T-helper 9 cell (primary cell): ENCODE measurements around the gene RNF227.
"Not testable (repeated sequence)": the region's sequence is repeated elsewhere in the genome, so short reads cannot be mapped to it uniquely, and the experiment has no call there.

Source experiments
- DNase-seq: peaks from one replicate; pipeline ENCODE4 v3.0.0-alpha.2; 2020
- total RNA-seq, 2 donors: gene quantifications; one replicate each; lab custom pipeline; 2026; lab: John Stamatoyannopoulos, UW

Gene RNF227
- total RNA-seq = 2.9 to 6.1 reads per million in 2 donors

DNA sequence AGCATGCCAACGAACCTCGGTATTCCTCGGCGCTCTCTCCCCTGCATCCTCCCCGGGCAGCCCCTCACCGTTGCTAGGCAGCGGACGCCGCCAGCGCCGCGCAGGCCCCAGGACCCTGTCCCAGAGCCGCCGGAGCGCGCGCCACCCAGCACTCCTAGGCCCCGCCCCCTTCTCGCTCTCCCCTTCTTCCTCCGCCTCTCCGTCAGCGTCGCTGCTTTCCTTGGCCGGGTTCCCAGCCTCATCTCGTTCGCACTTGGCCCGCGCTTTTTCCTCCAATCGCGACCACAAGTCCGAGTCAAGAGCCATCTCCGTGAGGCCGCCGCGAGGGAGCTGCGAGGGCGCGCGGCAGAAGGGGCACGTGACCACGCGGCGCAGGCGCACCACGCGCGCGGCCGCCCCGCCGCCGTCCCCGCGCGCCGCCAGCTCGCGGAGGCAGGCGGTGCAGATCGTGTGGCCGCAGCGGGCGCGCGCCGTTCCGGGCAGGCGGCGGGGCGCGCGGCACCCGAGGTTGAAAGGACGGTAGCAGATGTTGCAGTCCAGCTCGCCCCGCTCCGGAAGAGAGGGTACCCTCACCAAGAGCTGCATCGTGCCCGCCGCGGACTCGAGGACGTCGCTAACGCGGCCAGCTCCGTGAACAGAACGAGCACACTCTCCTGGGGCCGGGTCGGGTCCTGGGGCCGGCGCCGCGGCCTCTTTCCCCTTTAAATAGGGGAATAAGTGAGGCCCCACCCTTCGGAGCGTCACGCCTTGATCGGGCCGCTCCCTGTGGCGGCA is at the start of gene RNF227:
Gene RNF227, minus strand, starts transcription at position 679 of the 774 bp plus-strand sequence. Its CDS starts 94 bp downstream, at position 585.
- DNase-seq = peak; percentile 72

DNA sequence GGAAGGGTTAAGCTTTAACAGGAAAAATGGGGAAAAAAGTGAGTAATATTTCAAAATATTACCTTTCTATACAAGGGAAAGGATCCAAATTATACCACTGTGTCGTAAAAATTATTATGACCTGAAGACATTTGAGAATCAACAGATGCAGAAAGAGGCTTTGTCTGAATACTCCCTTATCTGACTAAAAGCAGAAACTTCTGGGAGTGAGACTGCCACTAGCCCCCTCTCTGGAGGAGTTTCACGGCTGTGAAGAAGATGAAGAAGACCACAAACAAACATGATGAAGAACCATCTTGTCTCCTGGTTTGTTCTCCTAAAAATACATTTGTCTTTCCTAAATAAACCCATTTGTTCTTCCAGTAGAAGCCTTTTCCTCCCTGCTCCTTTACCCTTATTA is 45.3 kb upstream of the RNF227 start:
- DNase-seq = no peak

DNA sequence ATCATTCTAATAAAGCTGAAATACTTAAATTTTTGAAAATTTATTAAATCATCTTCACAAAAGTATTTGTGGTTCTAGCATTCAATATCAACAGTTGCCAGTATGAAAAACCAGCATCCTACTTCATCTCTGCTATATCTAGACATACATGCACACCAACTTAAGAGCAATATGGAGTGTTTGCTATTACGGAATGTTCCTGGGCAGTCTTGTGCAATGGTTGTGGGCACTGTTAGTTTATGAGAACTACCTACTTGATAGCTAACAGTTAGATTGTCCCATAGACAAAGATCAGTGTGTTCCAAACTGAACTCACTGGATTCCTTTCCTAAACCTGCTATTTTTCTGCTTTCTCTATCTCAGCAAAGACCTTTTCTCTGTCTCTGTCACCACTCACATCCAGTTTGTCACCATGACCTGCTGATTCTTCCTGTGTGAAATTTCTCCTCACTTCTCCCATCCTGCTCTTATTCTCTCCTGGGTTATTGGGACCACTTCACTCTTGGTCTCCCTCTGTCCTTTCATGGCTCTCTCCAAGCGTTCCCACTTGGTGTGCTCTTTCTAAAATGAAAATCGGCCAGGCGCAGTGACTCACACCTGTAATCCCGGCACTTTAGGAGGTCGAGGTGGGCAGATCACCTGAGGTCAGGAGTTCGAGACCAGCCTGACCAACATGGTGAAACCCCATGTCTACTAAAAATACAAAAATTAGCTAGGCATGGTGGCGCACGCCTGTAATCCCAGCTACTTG is 43.6 kb upstream of the RNF227 start:
- DNase-seq = no peak

DNA sequence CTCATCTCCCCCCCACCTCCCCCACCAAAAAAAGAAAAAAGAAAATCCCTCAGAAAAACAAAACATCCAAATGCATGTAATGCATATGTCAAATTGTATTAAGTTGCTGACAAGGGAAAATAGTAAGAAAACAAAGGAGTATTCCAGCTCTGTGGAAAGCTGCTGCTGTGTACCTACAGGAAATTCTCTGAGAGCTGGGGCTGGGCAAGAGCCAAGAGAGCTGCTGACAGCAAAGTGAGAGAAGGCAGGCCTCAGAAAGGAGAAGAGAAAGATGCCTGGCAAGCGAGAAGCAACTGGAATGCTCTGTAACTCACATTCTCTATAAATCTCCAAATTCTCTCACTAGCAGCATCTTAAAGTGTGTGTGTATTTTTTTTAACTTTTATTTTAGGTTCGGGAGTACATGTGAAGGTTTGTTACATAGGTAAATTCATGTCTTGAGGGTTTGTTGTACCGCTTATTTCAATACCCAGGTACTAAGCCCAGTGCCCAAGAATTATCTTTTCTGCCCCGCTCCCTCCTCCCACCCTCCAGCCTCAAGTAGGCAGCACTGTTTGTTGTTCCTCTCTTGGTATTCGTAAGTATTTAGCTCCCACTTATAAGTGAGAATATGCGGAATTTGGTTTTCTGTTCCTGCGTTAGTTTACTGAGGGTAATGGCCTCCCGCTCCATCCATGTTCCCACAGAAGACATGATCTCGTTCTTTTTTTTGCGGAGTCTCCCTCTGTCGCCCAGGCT is 40.3 kb upstream of the RNF227 start:
- DNase-seq = no peak

DNA sequence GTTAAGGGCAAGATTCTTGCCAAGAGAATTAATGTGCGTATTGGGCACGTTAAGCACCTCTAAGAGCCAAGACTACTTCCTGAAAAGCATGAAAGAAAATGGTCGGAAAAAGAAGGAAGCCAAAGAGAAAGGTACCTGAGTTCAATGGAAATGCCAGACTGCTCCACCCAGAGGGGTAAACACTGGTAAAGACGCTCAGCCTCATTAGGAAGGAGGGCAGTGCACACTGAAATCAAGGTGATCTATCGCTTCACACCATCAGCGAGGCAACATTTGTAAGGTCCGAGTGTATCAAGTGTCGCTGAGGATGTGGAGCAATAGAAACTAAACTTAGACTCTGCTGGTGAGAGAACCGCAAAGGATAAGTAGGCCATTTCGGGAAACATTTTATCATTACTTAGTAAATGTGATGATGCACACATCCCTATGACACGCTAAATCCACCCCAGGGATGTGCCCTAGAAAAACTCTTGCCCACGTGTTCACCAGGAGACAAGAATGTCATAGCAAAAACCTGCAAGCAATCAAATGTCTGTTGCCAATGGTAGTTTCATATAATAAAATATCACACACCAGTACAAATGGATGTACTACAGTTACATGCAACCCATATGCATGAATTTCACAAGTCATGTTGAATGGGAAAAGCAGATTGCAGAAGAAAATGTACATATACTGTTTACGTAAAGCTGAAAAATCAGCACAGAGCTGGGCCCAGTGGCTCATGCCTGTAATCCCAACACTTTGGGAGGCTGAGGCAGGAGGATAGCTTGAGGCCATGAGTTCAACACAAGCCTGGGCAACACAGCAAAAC is 39.5 kb upstream of the RNF227 start:
- no peak for DNase-seq

DNA sequence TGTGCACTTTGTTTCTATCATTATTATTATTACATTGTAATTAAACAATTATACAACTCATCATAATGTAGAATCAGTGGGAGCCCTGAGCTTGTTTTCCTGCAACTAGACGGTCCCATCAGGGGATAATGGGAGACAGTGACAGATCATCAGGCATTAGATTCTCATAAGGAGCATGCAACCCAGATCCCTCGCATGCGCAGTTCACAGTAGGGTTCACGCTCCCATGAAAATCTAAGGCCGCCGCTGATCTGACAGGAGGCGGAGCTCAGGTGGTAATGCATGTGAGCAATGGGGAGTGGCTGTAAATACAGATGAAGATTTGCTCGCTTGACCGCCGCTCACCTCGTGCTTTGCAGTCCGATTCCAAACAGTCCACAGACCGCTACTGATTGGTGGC is 37.2 kb upstream of the RNF227 start:
- not testable (repeated sequence) for DNase-seq

DNA sequence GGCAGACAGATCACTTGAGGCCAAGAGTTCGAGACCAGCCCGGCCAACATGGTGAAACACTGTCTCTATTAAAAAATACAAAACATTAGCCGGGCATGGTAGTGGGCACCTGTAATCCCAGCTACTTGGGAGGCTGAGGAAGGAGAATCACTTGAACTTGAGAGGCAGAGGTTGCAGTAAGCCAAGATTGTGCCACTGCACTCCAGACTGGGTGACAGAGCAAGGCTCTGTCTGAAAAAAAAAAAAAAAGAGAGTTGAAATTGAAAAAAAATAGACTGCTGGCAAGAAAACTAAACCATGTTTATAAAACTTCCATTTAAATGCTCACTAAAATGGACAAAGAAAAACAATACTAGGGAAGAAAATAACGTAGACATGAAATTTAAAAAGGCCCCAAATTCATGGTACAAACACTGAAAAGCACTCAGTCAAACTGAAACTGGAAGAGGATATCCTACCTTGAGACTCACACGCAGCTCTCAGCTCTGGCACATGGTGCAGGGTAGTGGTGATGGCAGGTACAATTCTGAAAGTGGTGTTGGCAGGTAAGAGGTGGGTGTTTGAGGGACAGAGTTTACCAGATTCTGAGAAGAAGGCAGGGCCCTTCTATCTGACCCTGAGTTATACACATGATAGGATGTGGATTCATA is 35.2 kb upstream of the RNF227 start:
- DNase-seq = no peak

DNA sequence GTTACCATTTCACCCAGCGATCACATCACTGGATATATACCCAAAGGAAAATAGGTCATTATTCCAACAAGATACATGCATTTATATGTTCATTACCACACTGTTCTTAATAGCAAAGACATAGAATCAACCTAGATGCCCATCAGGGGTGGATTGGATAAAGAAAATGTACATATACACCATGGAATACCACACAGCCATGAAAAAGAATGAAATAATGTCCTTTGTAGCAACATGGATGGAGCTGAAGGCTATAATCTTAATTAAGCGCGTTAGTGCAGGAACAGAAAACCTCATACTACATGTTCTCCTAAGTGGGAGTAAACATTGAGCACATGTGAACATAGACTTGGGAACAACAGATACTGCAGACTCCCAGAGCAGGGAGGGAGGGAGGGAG is 34.5 kb upstream of the RNF227 start:
- no peak for DNase-seq

DNA sequence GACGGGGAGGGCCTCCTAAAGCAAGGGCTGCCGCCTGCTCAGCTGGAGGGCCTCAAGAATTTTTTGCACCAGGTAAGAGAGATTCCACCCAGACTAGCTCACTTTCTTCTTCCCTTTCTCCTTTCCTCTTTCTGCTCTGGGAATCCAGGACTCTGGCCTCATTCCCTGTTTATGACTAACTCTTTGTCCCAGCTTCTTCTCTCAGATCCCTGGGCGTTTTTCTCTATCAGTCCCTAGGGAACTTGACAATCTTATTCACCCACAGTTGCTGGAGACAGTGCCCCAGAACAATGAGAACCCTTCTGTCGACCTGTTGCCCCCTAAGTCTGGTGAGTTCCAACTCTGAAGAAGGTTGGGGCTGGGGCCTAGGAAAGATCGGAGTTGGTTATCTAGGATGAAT is 31.6 kb upstream of the RNF227 start:
- no peak for DNase-seq

DNA sequence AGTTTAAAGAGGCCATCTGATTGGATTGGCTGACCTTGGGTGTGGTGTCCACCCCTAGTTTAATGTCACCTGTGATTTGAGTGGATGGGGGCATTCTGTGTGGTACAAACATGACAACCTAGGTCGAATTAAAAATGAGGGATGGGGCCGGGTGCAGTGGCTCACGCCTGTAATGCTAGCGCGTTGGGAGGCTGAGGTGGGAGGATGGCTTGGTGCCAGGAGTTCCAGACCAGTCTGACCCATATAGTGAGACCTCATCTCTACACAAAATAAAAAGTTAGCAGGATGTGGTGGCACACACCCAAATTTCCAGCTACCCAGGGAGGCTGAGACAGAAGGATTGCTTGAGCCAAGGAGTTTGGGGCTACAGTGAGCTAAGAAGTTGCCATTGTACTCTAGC is 30.4 kb upstream of the RNF227 start:
- no peak for DNase-seq

DNA sequence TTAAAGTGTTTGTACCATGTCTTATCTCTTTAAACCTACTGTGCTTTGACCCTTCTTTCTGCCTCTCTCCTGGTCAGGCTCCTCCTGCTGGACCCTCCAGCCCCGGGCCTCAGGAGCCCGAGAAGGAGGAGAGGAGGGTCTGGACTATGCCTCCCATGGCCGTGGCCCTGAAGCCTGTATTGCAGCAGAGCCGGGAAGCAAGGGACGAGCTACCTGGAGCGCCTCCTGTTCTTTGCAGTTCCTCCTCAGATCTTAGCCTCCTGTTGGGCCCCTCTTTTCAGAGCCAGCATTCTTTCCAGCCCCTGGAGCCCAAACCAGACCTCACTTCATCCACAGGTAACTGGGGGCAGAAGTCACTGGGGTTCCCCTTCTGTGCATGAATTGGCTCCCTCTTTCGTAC is 29.6 kb upstream of the RNF227 start:
- DNase-seq = no peak

DNA sequence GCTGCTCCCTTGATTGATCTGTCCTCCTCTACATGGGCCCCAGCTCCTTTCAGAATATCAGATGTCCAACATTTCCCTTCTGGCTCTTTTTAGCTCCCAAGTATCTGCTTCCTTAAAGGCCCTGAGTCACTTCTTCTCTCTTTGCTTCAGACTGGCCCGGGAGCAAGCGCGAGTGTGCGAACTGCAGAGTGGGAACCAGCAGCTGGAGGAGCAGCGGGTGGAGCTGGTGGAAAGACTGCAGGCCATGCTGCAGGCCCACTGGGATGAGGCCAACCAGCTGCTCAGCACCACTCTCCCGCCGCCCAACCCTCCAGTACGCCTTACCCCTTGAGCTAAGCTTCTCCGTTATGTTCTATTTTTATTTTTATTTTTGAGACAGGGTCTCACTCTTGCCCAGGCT is 28.2 kb upstream of the RNF227 start:
- no peak for DNase-seq

DNA sequence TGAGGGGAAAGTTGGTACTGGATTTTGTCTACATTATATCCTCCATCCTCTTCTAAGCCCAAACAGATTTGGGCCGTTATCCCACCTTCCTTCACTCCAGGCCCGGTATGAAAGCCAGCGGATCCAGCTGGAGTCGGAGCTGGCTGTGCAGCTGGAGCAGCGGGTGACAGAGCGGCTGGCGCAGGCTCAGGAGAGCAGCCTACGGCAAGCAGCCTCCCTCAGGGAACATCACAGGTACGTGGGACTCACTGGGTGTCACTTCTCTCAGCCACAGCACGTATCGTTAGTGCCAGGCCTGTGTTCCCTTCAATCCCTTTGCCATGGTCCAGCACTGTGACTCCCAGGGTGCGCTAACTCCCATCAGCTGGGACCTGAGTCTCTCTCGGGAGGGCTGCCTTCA is 27.2 kb upstream of the RNF227 start:
- DNase-seq = no peak

DNA sequence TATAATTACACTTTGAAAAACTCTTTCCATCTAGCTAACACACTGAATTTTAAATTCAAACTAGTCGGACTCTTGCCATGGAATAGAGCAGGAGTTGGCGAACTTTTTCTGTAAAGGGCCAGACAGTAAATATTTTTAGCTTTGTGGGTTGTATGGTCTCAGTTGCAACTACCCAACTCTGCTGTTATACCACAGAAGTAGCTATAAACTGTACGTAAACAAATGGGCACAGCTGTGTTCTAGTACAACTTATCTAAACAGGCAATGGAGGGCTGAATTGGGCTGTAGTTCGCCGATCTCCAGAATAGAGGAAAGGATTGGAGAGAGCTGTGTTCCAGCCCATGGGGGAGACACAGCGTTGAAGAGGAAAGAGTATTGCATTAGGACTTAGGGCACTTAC is 24.7 kb upstream of the RNF227 start:
- DNase-seq = no peak

DNA sequence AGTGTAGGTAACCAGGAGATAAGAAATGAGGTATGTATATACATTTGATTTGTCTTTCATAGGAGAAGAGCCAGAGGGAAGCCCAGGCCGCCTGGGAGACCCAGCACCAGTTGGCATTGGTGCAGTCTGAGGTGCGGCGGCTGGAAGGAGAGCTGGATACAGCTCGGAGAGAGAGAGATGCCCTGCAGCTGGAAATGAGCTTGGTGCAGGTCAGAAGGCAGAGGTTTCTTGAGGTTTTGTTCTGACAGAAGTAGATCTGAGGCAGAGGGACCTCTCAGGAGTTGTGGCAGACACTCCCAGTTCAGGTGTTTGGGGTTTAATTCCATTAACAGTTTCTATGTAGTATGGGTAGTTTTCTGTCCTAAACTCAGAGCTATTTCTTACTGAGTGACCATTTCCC is 23.9 kb upstream of the RNF227 start:
- no peak for DNase-seq

DNA sequence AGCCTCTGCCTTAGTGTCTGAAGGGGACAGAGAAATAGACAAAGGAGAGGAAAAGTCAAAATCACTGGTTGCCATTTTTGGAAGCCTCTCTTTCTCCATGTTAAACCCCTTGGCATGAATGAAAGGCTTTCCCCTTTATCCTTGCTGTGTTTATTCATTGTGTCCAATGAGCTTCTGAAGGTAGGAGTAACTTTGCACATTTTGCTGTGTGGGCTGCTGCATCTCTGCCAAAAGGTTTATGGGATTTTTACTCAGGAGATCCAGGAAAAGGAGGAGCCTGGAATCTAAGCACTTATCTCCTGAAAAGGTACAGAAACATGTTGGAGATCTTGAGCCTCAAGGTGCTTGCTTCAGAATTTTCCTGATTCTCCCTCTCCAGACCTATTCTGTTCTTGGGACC is 19.8 kb upstream of the RNF227 start:
- DNase-seq = no peak

DNA sequence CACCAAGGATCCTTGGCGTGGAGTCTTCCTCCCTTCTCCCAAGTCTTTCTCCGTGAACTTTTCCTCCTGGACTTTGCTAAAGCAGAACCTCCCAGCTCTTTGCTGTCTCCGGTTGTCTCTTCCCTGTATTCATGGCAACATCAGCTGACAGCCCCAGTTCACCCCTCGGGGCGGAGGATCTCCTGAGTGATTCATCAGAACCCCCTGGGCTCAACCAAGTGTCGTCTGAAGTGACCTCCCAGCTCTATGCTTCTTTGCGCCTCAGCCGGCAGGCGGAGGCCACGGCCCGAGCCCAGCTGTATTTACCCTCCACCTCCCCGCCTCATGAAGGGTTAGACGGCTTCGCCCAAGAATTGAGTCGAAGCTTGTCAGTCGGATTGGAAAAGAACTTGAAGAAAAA is 16.9 kb upstream of the RNF227 start:
- no peak for DNase-seq

DNA sequence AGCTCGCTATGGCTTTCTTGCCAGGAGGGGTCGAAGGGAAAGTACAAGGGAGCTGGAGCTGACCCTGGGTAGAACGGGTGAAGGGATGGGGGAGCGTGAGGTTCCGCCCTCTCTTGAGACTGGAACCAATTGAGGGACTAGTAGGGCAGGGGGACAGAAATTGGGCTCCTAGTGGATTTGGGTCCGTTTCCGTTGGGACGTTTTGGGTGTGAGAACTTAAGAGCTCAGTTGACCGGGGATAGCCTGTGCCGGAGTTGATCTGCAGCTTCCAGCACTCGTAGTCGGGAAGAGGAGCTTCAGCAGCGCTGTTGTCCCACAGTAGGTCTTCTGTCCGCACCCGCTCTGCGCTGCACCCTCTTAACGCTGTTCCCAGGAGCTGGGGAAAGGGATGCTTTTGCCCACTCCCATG is 16.4 kb upstream of the RNF227 start:
- no peak for DNase-seq

DNA sequence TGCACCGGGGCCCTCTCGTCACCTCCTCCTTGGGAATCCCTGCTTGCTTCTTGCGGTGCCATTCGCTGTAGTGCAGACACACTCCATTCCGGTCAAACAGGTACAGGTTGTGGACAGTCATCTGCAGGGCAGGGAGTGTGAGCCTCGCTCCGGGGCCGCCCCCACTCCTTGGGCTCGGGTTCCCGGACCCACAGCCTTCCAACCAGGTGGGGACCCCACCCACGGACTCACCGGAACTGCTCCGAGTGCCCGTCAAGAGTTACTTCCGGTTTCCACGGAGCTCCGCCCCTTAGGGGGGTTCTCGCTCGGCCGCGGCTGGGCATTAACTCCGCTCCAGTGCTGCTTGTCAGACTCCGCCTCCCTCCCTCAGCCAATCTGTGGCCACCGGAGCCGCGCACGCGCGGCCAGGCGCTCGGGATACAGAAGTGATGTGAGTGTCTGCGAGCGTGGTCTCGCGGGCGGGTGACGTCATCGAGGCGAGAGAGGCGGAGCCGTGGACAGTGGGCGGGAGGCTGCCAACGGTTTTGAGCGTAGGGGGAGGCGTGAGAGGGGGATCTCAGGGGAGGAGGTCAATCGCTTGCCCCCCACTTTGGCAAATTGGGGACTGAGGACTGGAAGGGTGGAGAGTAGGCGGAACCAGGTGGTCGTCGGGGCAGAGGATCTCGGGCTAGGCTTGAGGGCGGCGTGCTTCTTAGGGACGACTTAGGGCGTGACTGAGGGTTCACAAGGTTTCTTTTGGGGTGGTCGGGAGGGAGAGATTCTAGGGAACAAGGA is 15.8 kb upstream of the RNF227 start, which contains the start of the genes CNTROB and TRAPPC1:
Gene CNTROB, plus strand, starts transcription at position 498 of the 774 bp plus-strand sequence. CDS start 874 bp downstream, outside the sequence.
Gene TRAPPC1, minus strand, starts transcription at position 238 of the 774 bp plus-strand sequence. Its CDS starts 117 bp downstream, at position 121.
- DNase-seq = peak; percentile 99

DNA sequence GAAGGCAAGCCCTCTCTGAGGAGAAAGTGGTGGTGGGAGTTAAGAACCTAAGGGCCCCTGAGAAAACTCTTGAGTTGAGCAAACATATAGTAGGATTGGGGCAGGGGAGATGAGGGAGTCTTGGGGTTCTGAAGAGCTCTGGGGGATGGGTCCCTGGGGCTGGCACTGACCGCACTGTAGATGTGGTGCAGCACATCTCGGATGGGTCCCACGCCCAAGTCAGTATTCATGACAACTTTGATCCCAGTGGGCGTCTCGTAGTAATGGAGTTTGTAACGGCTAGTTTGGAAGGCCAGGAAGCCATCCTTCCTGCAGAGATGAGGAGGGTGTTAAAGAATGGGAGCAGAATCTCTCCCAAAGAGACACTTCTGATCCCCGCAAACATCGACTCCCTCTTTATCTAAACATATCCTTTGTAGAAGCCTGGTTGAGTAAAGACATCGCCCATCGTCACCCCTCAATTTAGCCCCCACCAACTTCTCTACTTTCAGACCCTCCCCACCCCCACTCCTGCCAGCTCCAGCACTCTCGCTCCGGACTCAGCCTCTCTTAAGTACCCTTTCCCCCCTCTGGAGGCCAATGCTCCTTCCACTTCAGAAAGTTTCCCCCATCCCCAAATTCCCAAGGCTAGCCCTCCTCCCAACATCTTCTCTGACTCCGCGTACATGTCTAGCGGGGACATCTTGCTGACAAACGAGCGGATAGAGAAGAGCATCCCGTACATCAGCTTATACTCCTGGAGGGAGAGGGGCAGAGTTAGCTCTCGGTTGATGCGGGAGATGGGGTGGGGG is 14.9 kb upstream of the RNF227 start:
- DNase-seq = no peak
